Thyroid gland (tissue), 4 donors: ENCODE measurements around the gene GAPDHS. TPM values are rescaled to one million over a fixed set of nuclear protein-coding genes. Genes with fewer than 3 reads are reported as not detected.

Experiments
- DNase-seq, 2 donors: peaks; one replicate each; pipeline ENCODE4 v3.0.0-alpha.2; 2019
- H3K27ac ChIP-seq, 3 donors: fragments of 200-600 bp; sonication (generic); 1 replicate in 2 of 3; 2 replicates in 1 of 3; pipeline ENCODE4 v1.5.1; 2016 to 2019; ENCODE audit warnings: mild to moderate bottlenecking in 1 of 3, moderate library complexity in 1 of 3
- H3K27me3 ChIP-seq: fragments of 200-600 bp; sonication (generic); one replicate; pipeline ENCODE4 v1.5.1; 2019
- H3K36me3 ChIP-seq, 2 donors: fragments of 200-600 bp; sonication (generic); one replicate each; pipeline ENCODE4 v1.5.1; 2016 to 2019
- H3K4me1 ChIP-seq, 2 donors: fragments of 200-600 bp; sonication (generic); one replicate each; pipeline ENCODE4 v1.5.1; 2017 to 2019
- H3K4me3 ChIP-seq, 3 donors: fragments of 200-600 bp; sonication (generic); replicated peaks in 1 of 3; 1 replicate in 2 of 3; 2 replicates in 1 of 3; pipeline ENCODE4 v1.5.1; 2016; ENCODE audit warnings: mild to moderate bottlenecking in 1 of 3
- H3K9me3 ChIP-seq: fragments of 200-600 bp; sonication (generic); one replicate; pipeline ENCODE4 v1.5.1; 2017
- POLR2A ChIP-seq, 2 donors: fragments of 450-650 bp; IDR thresholded peaks; one replicate each; pipeline ENCODE4 v1.6.1; 2017; ENCODE audit warnings: antibody characterized with exemption in 2 of 2, mild to moderate bottlenecking in 2 of 2, moderate library complexity in 1 of 2
- whole genome bisulfite sequencing, 2 donors: methylation state at CpG; one replicate each; pipeline ENCODE4 v1.1.5; 2017; 5-methylcytosine and 5-hydroxymethylcytosine counted together
- intact Hi-C: fragments of 100-400 bp; cut with DNase I; formaldehyde crosslinking; loops from one replicate; pipeline ENCODE4 v1.15.1; 2023
- total RNA-seq, 4 donors: library from RNA; depleted of rRNA; stranded (reverse); fragments of >200 nt; gene quantifications; one replicate each; pipeline ENCODE4 v1.2.3, GENCODE V29; 2016
- TF ChIP-seq, protein P1 (sequence below), 6 experiments: fragments of 200-600 bp in 3 of 6; fragments of 450-650 bp in 3 of 6; sonication (generic) in 3 of 6; IDR thresholded peaks; one replicate each; pipeline ENCODE4 v1.5.1; 2016 to 2019; ENCODE audit warnings: antibody characterized with exemption in 6 of 6, mild to moderate bottlenecking in 2 of 6, inconsistent platforms in 1 of 6, moderate library complexity in 1 of 6

Gene GAPDHS
- total RNA-seq, 4 donors from 2014 or later: 1.6 TPM; not detected in 3

DNA sequence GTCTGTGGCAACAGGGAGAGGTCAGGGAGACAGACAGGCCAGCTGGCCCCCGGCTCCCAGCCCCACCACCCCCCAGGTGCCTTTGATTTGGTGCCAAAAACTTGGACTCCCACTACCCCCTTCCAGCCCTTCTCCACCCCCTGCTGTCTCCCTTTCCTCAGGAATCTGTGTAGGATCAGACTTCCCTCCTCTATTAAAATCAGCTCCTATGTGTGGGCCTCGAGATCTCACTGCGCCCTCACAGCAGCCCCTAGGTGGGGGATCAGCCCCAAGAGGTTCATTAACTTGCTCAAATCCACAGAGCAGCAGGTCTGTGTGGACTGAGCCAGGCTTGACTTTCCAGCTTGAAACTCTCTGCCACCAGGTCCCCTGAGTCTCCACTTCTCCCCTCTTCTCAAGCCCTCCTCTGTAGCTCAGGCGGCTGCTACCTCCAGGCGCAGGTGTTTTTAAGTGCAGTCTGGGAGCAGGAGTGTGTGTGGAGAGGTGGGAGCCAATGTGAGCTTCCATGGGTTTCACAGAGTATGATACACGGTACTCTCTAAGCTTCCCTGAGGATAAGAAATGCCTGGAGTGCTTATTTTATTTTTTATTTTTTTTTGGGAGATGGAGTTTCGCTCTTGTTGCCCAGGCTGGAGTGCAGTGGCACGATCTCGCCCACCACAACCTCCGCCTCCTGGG lies 1.7 kb downstream of the GAPDHS start:
- TF ChIP-seq, protein P1, sequence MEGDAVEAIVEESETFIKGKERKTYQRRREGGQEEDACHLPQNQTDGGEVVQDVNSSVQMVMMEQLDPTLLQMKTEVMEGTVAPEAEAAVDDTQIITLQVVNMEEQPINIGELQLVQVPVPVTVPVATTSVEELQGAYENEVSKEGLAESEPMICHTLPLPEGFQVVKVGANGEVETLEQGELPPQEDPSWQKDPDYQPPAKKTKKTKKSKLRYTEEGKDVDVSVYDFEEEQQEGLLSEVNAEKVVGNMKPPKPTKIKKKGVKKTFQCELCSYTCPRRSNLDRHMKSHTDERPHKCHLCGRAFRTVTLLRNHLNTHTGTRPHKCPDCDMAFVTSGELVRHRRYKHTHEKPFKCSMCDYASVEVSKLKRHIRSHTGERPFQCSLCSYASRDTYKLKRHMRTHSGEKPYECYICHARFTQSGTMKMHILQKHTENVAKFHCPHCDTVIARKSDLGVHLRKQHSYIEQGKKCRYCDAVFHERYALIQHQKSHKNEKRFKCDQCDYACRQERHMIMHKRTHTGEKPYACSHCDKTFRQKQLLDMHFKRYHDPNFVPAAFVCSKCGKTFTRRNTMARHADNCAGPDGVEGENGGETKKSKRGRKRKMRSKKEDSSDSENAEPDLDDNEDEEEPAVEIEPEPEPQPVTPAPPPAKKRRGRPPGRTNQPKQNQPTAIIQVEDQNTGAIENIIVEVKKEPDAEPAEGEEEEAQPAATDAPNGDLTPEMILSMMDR (IDR thresholded peaks at IDR 0.05): no peak
- TF ChIP-seq POLR2A (IDR thresholded peaks at IDR 0.05): no peak
- Histone ChIP-seq H3K36me3 (no peaks in the 10 kb centered on the region), H3K9me3 (no peaks in the 10 kb centered on the region), H3K27ac (no peak overlapping the region), H3K4me3 (no peak overlapping the region), H3K4me1 (peaks cover 0 to 11% of the 10 kb centered on the region in 2 donors), H3K27me3 (no peaks in the 10 kb centered on the region)
- DNase-seq: no peak
- WGBS, 2 donors: 58 to 61% methylated on average over 10 of the region's 10 CpGs
- intact Hi-C loops: no loop called here

DNA sequence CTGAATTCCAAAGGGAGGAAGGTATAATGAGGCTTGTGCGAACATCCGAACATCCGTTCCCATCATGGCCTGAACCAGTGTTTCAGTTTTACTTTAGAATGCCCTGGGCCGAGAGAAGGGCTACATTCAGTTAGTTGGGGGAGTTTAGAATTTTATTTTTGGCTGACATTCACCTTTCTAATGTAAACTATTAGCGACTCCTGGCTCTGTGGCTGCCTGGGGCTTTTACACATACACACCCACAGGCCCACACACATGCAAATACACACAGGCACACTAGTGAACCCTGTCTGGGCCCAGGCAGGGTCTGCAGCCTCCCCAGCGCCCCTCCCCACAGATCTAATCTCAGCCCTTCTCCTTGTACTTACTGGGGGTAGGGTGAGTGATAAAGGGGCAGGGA lies 6.1 kb downstream of the GAPDHS start:
- Histone ChIP-seq H3K4me3 (no peak overlapping the region), H3K36me3 (no peaks in the 10 kb centered on the region), H3K4me1 (peaks cover 3 to 5% of the 10 kb centered on the region in 2 donors), H3K27ac (no peak overlapping the region), H3K27me3 (no peaks in the 10 kb centered on the region), H3K9me3 (no peaks in the 10 kb centered on the region)
- 81 to 82% methylated on average over 6 of the region's 6 CpGs for WGBS, 2 donors
- intact Hi-C loops: no loop called here
- TF ChIP-seq, protein P1 (IDR thresholded peaks at IDR 0.05): no peak
- TF ChIP-seq POLR2A (IDR thresholded peaks at IDR 0.05): no peak
- no peak for DNase-seq

DNA sequence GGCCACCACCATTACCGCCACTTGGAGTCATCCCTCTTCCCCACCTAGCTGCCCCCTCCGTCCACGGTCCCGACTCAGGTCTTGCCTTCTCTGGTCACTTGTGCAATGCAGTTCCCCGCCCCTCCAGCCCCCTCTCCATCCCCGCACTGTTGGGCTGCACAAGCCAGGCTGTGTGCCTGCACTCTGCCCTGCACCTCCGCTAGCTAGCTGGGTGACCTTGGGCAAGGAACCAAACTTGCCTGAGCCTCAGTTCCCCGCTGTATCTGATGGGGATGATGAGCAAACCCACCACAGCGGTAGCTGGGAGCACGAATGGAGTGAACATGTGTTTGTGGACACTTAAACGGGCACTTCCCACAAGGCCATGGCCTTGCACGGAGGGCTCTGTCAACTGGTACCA lies 6.6 kb downstream of the GAPDHS start:
- no peaks in the 10 kb centered on the region for H3K36me3 ChIP-seq
- H3K27ac ChIP-seq: no peak overlapping the region
- H3K27me3 ChIP-seq: no peaks in the 10 kb centered on the region
- intact Hi-C loops: no loop called here
- H3K4me1 ChIP-seq: peaks cover 8 to 9% of the 10 kb centered on the region in 2 donors
- 91 to 95% methylated on average over 10 to 11 of the region's 12 CpGs for WGBS, 2 donors
- no peak for DNase-seq
- no peak overlapping the region for H3K4me3 ChIP-seq
- TF ChIP-seq, protein P1 (IDR thresholded peaks at IDR 0.05): no peak
- TF ChIP-seq POLR2A (IDR thresholded peaks at IDR 0.05): no peak
- no peaks in the 10 kb centered on the region for H3K9me3 ChIP-seq

DNA sequence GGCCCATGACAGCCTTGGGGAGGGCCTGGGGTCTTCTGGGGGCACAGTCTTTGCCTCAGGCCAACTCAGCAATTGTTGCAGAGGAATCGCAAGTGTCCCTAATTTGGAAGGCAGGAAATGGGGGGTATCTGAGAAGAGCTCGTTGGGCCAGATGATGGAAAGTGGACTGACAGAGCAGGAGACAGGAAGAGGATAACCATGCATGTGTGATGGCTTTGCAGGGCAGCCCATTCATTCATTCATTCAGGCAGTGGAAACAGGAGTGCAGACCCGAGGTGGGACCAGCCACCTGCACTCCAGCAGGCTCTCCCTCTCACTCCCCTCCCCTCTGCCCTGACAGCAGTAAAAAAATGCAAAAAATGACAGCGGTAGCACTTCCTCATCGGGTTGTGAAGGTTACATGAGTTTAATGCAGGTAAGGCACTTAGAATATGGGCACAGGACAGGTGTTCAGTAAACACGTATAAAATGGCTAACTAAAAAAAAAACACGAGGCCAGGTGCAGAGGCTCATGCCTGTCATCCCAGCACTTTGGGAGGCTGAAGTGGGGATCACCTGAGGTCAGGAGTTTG lies 7.2 kb downstream of the GAPDHS start:
- no peak overlapping the region for H3K4me3 ChIP-seq
- no peaks in the 10 kb centered on the region for H3K27me3 ChIP-seq
- H3K9me3 ChIP-seq: no peaks in the 10 kb centered on the region
- WGBS, 2 donors: 74 to 89% methylated on average over 7 of the region's 7 CpGs
- no peak for DNase-seq
- no peak overlapping the region for H3K27ac ChIP-seq
- peaks cover 9 to 11% of the 10 kb centered on the region in 2 donors for H3K4me1 ChIP-seq
- intact Hi-C loops: no loop called here
- TF ChIP-seq, protein P1 (IDR thresholded peaks at IDR 0.05): no peak
- TF ChIP-seq POLR2A (IDR thresholded peaks at IDR 0.05): no peak
- H3K36me3 ChIP-seq: no peaks in the 10 kb centered on the region

DNA sequence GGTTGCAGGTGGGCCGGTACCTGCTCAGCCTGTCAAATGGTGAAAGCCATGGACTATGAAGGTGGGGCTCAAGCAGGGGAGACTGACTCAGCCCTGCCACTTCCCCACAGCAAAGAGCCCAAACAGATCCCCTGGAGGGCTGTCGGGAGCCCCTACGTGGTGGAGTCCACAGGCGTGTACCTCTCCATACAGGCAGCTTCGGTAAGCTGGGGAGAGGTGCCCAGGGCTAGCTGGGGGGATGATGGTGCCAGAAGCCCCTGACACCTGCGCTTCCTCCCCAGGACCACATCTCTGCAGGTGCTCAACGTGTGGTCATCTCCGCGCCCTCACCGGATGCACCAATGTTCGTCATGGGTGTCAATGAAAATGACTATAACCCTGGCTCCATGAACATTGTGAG lies 9.0 kb downstream of the GAPDHS start:
- Histone ChIP-seq H3K9me3 (no peaks in the 10 kb centered on the region), H3K27ac (no peak overlapping the region), H3K4me1 (peaks cover 19 to 21% of the 10 kb centered on the region in 2 donors), H3K4me3 (no peak overlapping the region), H3K27me3 (no peaks in the 10 kb centered on the region), H3K36me3 (no peaks in the 10 kb centered on the region)
- 95 to 96% methylated on average over 7 to 10 of the region's 11 CpGs for WGBS, 2 donors
- DNase-seq: no peak
- TF ChIP-seq, protein P1 (IDR thresholded peaks at IDR 0.05): no peak
- TF ChIP-seq POLR2A (IDR thresholded peaks at IDR 0.05): no peak
- intact Hi-C loops: no loop called here
